Measurements from ENCODE around the gene UVSSA. TPM values are rescaled to one million over a fixed set of nuclear protein-coding genes. Genes with fewer than 3 reads are reported as not detected.
A peak's percentile ranks its signal among the peaks of the same experiment; 100 is the strongest.

Gene UVSSA
- total and polyA plus RNA-seq, 9 of the 15 experiments (the other 6 are each of a cell fraction or from before 2014, with no cell fraction given), result 0.21 to 14.6 (median 3.3) TPM

DNA sequence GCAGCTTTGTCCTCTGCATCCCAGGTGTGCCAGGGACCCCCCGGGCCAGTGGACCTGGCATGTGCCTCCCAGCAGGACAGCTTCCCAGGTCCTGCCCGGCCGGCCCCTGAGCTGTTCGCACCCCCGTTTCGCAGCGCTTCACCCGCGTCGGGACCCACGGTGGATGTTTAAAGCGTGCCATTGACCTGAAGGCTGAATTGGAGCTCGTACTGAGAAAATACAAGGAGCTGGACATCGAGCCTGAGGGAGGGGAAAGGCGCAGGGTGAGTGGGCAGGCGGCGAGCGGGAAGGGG is 7.9 kb downstream of the UVSSA start:
- Histone ChIP-seq H2AFZ (ENCODE audit: low read depth, low read length) (no peak overlapping the region), H3K79me2 (ENCODE audit: control insufficient read depth, insufficient read depth, low read length) (no peaks in the 10 kb centered on the region), H3K9me3 (replicated peaks; ENCODE audit: control insufficient read depth, insufficient read depth, low read depth, low read length) (no peaks in the 10 kb centered on the region), H3K4me2 (ENCODE audit: insufficient read depth, low read length) (no peak overlapping the region), H3K4me3 (no peak overlapping the region), H3K36me3 (ENCODE audit: control insufficient read depth, insufficient read depth, low read length) (peaks cover 40% of the 10 kb centered on the region; the same call in 2 of the 3 replicates), H3K9me1 (ENCODE audit: control insufficient read depth, insufficient read depth, low read length) (peaks cover 4% of the 10 kb centered on the region), H4K20me1 (replicated peaks; ENCODE audit: control insufficient read depth, insufficient read depth, low read length) (peaks cover 10% of the 10 kb centered on the region; the same call in 1 of the 2 replicates), H3K9ac (ENCODE audit: insufficient read depth in 1 of 2, low read depth in 2 of 2, low read length in 2 of 2) (no peak overlapping the region), H3K27ac (ENCODE audit: extremely low read depth, low read depth, low read length) (no peak overlapping the region), H3K4me1 (replicated peaks in 1 of 2; ENCODE audit: control insufficient read depth in 2 of 2, insufficient read depth in 2 of 2, low read length in 2 of 2) (peaks cover 0 to 57% of the 10 kb centered on the region in 2 experiments; a peak in 3 of 5 replicates), H3K27me3 (ENCODE audit: control insufficient read depth in 2 of 2, insufficient read depth in 2 of 2, low read length in 2 of 2) (no peaks in the 10 kb centered on the region)
- BruUV-seq (replicated peaks), result no TSS peak
- CTCF ChIA-PET (ENCODE audit: low intra/inter-chr PET ratio), result interaction anchor here (1.3 kb wide), 1 partner anchor 159 kb away, joined by 3 read pairs; no protein-coding TSS in a partner anchor
- in situ Hi-C loops (cut with MboI), result loop anchor here (5.0 kb wide), 2 partner anchors 223 to 272 kb away; no protein-coding TSS in a partner anchor
- intact Hi-C loops (cut with micrococcal nuclease), result loop anchor here (5.0 to 10.0 kb wide), 2 partner anchors 157 to 370 kb away; partner anchors contain the start of genes TACC3 and TMEM129
- no peak for TF ChIP-seq ZNF197 (CRISPR knock-in tag; IDR thresholded peaks at IDR 0.05; ENCODE audit: low read depth)
- no peak for TF ChIP-seq SMARCA4 (IDR thresholded peaks at IDR 0.05)
- 0 out of 2 replicates have a peak, but pooled peaks have one; percentile 1 for TF ChIP-seq RBFOX2 (IDR thresholded peaks at IDR 0.05; ENCODE audit: low read depth, low read length)
- 93% methylated on average over 9 of the region's 18 CpGs for WGBS (ENCODE audit: insufficient coverage, low coverage, missing lambda C conversion rate)
- no peak for DNase-seq (ENCODE audit: extremely low read depth in 1 of 4, low spot score in 3 of 4)
- ATAC-seq, result no peak
- POLR2A ChIA-PET, result interaction anchor here (0.6 to 1.5 kb wide), 3 partner anchors 9 to 357 kb away, joined by 4 to 5 read pairs (median 4); partner anchors contain the start of gene SLBP
- no peak for FAIRE-seq

DNA sequence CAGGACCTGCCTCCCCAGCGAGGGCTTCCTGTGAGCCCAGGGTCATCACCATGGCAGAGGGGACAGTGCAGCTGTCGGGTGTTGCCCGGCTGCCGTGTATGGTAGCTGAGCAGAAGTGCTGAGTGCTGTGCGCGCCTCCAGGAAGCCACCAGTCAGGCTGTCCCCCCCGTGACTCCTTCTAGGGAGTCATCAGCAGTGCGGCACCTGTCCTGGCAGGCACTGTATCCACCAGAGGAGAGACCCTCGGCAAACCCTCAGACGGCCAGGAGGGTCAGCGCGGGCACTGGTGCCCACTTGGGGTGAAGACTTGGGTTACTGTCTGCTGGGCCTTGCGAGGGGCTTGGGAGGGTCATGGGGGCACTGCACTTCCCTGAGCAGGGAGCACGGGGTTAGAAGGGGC is 8.4 kb downstream of the UVSSA start:
- 85% methylated on average over 9 of the region's 14 CpGs for WGBS (ENCODE audit: insufficient coverage, low coverage, missing lambda C conversion rate)
- peaks cover 0 to 58% of the 10 kb centered on the region in 2 experiments; a peak in 2 of 5 replicates for H3K4me1 ChIP-seq (replicated peaks in 1 of 2; ENCODE audit: control insufficient read depth in 2 of 2, insufficient read depth in 2 of 2, low read length in 2 of 2)
- peaks cover 4% of the 10 kb centered on the region for H3K9me1 ChIP-seq (ENCODE audit: control insufficient read depth, insufficient read depth, low read length)
- H4K20me1 ChIP-seq (replicated peaks; ENCODE audit: control insufficient read depth, insufficient read depth, low read length), result peaks cover 10% of the 10 kb centered on the region; the same call in 1 of the 2 replicates
- intact Hi-C loops (cut with micrococcal nuclease) (loop anchor here (5.0 to 10.0 kb wide), 2 partner anchors 157 to 369 kb away; partner anchors contain the start of genes TACC3 and TMEM129), in situ Hi-C loops (cut with MboI) (no loop called here)
- no peak overlapping the region for H3K4me2 ChIP-seq (ENCODE audit: insufficient read depth, low read length)
- no peak for ATAC-seq
- CTCF ChIA-PET (ENCODE audit: low intra/inter-chr PET ratio), result interaction anchor here (0.6 to 1.6 kb wide), 3 partner anchors 158 to 371 kb away, joined by 3 to 7 read pairs (median 3); no protein-coding TSS in a partner anchor
- no peak overlapping the region for H2AFZ ChIP-seq (ENCODE audit: low read depth, low read length)
- H3K27ac ChIP-seq (ENCODE audit: extremely low read depth, low read depth, low read length), result no peak overlapping the region
- DNase-seq (ENCODE audit: extremely low read depth in 1 of 4, low spot score in 3 of 4), result no peak
- H3K27me3 ChIP-seq (ENCODE audit: control insufficient read depth in 2 of 2, insufficient read depth in 2 of 2, low read length in 2 of 2), result no peaks in the 10 kb centered on the region
- TF ChIP-seq ZC3H4 (CRISPR knock-in tag; IDR thresholded peaks at IDR 0.05; ENCODE audit: borderline replicate concordance) (peak; percentile 39; the same call in 1 of the 2 replicates), RBFOX2 (IDR thresholded peaks at IDR 0.05; ENCODE audit: low read depth, low read length) (0 out of 2 replicates have a peak, but pooled peaks have one; percentile 2), GATAD2A (IDR thresholded peaks at IDR 0.05) (no peak), ESRRB (CRISPR knock-in tag; IDR thresholded peaks at IDR 0.05; ENCODE audit: borderline replicate concordance) (no peak)
- no peak for FAIRE-seq
- peaks cover 36% of the 10 kb centered on the region; the same call in 2 of the 3 replicates for H3K36me3 ChIP-seq (ENCODE audit: control insufficient read depth, insufficient read depth, low read length)
- POLR2A ChIA-PET, result interaction anchor here (0.6 to 1.5 kb wide), 3 partner anchors 9 to 357 kb away, joined by 3 to 5 read pairs (median 4); partner anchors contain the start of gene SLBP
- H3K9me3 ChIP-seq (replicated peaks; ENCODE audit: control insufficient read depth, insufficient read depth, low read depth, low read length), result no peaks in the 10 kb centered on the region
- no TSS peak for BruUV-seq (replicated peaks)
- H3K9ac ChIP-seq (ENCODE audit: insufficient read depth in 1 of 2, low read depth in 2 of 2, low read length in 2 of 2), result 0 out of 4 replicates have a peak overlapping the region, but pooled peaks of 1 of the 2 experiments have one; percentile 48
- H3K79me2 ChIP-seq (ENCODE audit: control insufficient read depth, insufficient read depth, low read length), result no peaks in the 10 kb centered on the region
- no peak overlapping the region for H3K4me3 ChIP-seq

Measured in K562 (cell line).